Measurements from ENCODE around the gene ANGPTL1.

GRCh38 chr1:178869119-178869697 lies 1.7 kb downstream of the ANGPTL1 start:
- TF ChIP-seq POLR2A (IDR thresholded peaks at IDR 0.05; ENCODE audit: low read length): no peak
- no peak for TF ChIP-seq GATA1 (IDR thresholded peaks at IDR 0.05; ENCODE audit: low read depth, low read length)
